HCT116 (cell line): ENCODE results near the gene DNAJC5G. TPM values are rescaled to one million over a fixed set of nuclear protein-coding genes. Genes with fewer than 3 reads are reported as not detected.

Source experiments
- ATAC-seq: fragments of 200-7000 bp; cut with Tn5 transposase; 2 replicates; pipeline ENCODE4 v1.9.1; 2020; ENCODE audit warnings: mild to moderate bottlenecking, moderate library complexity
- BruUV-seq: library from RNA; stranded (reverse); fragments of 400-500 nt; replicated peaks from 2 replicates; lab custom pipeline; 2021; lab: Mats Ljungman, UMichigan
- CTCF ChIA-PET: fragments of 300-600 bp; sonication (Branson Sonifier 250); formaldehyde crosslinking; loops from one replicate; lab custom pipeline; 2021; ENCODE audit warnings: antibody characterized with exemption; lab: Charles Lee
- POLR2A ChIA-PET: fragments of 300-600, 350-600 bp; sonication (Branson Sonifier 250); formaldehyde crosslinking; loops from one replicate; lab custom pipeline; 2021; ENCODE audit warnings: antibody characterized with exemption; lab: Charles Lee
- RAD21 ChIA-PET, 2 experiments: fragments of 300-600 bp; sonication (Branson Sonifier 250); formaldehyde crosslinking; loops; one replicate each; lab custom pipeline; 2023; ENCODE audit warnings: low total read pairs in 2 of 2; ENCODE audit not compliant: uncharacterized antibody in 2 of 2, unreplicated experiment in 2 of 2, low non-redundant PET in 1 of 2; lab: Charles Lee
- DNase-seq: peaks from one replicate; pipeline ENCODE4 v3.0.0-alpha.2; 2010; ENCODE audit warnings: low read depth, low spot score
- H2AFZ ChIP-seq: fragments of 200-600 bp; shearing (Covaris generic), sonication (generic); 2 replicates; pipeline ENCODE4 v1.6.1; 2017; ENCODE audit warnings: low read depth, mixed run types, mixed read lengths, antibody characterized with exemption, low read length; ENCODE audit not compliant: poor library complexity, severe bottlenecking
- H3K27ac ChIP-seq: 2 replicates; pipeline ENCODE4 v1.5.1; 2012; ENCODE audit warnings: low read depth, low read length
- H3K27me3 ChIP-seq: fragments of 200-600 bp; sonication (generic); 2 replicates; pipeline ENCODE4 v1.6.1; 2016; ENCODE audit warnings: mixed run types, low read length, mixed read lengths; ENCODE audit not compliant: insufficient read depth
- H3K36me3 ChIP-seq, 2 experiments: fragments of 200-500 bp in 1 of 2; fragments of 200-600 bp in 1 of 2; sonication (Bioruptor generic) in 1 of 2; sonication (generic) in 1 of 2; 2 replicates each; pipeline versions ENCODE4 v1.5.1 to v1.6.1; 2014 to 2016; ENCODE audit warnings: low read length in 2 of 2, inconsistent platforms in 1 of 2, mixed read lengths in 1 of 2, mixed run types in 1 of 2; ENCODE audit not compliant: insufficient read depth in 2 of 2, control insufficient read depth in 1 of 2
- H3K4me1 ChIP-seq, 2 experiments: fragments of 200-600 bp in 1 of 2; sonication (generic) in 1 of 2; 2 replicates each; pipeline versions ENCODE4 v1.5.1 to v1.6.1; 2012 to 2017; ENCODE audit warnings: low read length in 2 of 2, inconsistent platforms in 1 of 2, mild to moderate bottlenecking in 1 of 2, mixed read lengths in 1 of 2, mixed run types in 1 of 2, moderate library complexity in 1 of 2; ENCODE audit not compliant: insufficient read depth in 2 of 2, control insufficient read depth in 1 of 2
- H3K4me2 ChIP-seq: fragments of 200-600 bp; sonication (generic); 2 replicates; pipeline ENCODE4 v1.6.1; 2017; ENCODE audit warnings: mixed run types, low read length, mixed read lengths
- H3K4me3 ChIP-seq, 2 experiments: fragments of 200-600 bp in 1 of 2; sonication (generic) in 1 of 2; replicated peaks in 1 of 2; 2 replicates each; pipeline ENCODE4 v1.5.1; 2011 to 2016; ENCODE audit warnings: low read length in 2 of 2, control low read depth in 1 of 2, low read depth in 1 of 2, mild to moderate bottlenecking in 1 of 2, mixed read lengths in 1 of 2, mixed run types in 1 of 2
- H3K79me2 ChIP-seq: fragments of 200-600 bp; sonication (generic); 2 replicates; pipeline ENCODE4 v1.6.1; 2017; ENCODE audit warnings: mild to moderate bottlenecking, mixed run types, low read length, moderate library complexity, mixed read lengths; ENCODE audit not compliant: insufficient read depth
- H3K9ac ChIP-seq: fragments of 200-600 bp; sonication (generic); 2 replicates; pipeline ENCODE4 v1.6.1; 2016; ENCODE audit warnings: low read length, mixed read lengths
- H3K9me2 ChIP-seq: fragments of 200-600 bp; sonication (generic), shearing (Covaris generic); 2 replicates; pipeline ENCODE4 v1.6.1; 2017; ENCODE audit warnings: mixed run types, mild to moderate bottlenecking, moderate library complexity; ENCODE audit not compliant: insufficient read depth
- H3K9me3 ChIP-seq, 2 experiments: fragments of 200-500 bp in 1 of 2; fragments of 200-600 bp in 1 of 2; sonication (Bioruptor generic) in 1 of 2; sonication (generic) in 1 of 2; 2 replicates each; pipeline ENCODE4 v1.6.1; 2014 to 2017; ENCODE audit warnings: low read length in 2 of 2, mixed read lengths in 2 of 2, inconsistent platforms in 1 of 2, low read depth in 1 of 2, mild to moderate bottlenecking in 1 of 2, mixed run types in 1 of 2, moderate library complexity in 1 of 2; ENCODE audit not compliant: control insufficient read depth in 1 of 2, insufficient read depth in 1 of 2
- H4K20me1 ChIP-seq: fragments of 200-600 bp; sonication (generic), shearing (Covaris generic); 2 replicates; pipeline ENCODE4 v1.6.1; 2017; ENCODE audit warnings: mixed run types, mild to moderate bottlenecking, moderate library complexity; ENCODE audit not compliant: insufficient read depth
- ATF3 ChIP-seq: IDR thresholded peaks from 2 replicates; pipeline ENCODE4 v1.6.1; 2012
- CEBPB ChIP-seq: IDR thresholded peaks from 2 replicates; pipeline ENCODE4 v1.6.1; 2012; ENCODE audit warnings: low read depth
- EZH2 ChIP-seq: fragments of 200-600 bp; sonication (generic); IDR thresholded peaks from 2 replicates; pipeline ENCODE4 v1.6.1; 2017; ENCODE audit warnings: antibody characterized with exemption, mixed run types
- JUND ChIP-seq: IDR thresholded peaks from 2 replicates; pipeline ENCODE4 v1.6.1; 2012
- POLR2A ChIP-seq: IDR thresholded peaks from 2 replicates; pipeline ENCODE4 v1.7.0; 2011; ENCODE audit warnings: borderline replicate concordance; ENCODE audit not compliant: insufficient read depth, insufficient read length; ENCODE audit errors: extremely low read depth
- POLR2AphosphoS5 ChIP-seq: IDR thresholded peaks from 2 replicates; pipeline ENCODE4 v1.6.1; 2011; ENCODE audit warnings: mild to moderate bottlenecking, low read depth, low read length, moderate library complexity
- SIN3A ChIP-seq: IDR thresholded peaks from 2 replicates; pipeline ENCODE4 v1.6.1; 2012; ENCODE audit warnings: low read depth
- SRF ChIP-seq: IDR thresholded peaks from 2 replicates; pipeline ENCODE4 v1.6.1; 2012; ENCODE audit warnings: low read depth
- YY1 ChIP-seq: IDR thresholded peaks from 2 replicates; pipeline ENCODE4 v1.6.1; 2011; ENCODE audit warnings: low read length, low read depth, moderate library complexity, mild to moderate bottlenecking; ENCODE audit not compliant: insufficient replicate concordance; ENCODE audit errors: extremely low read depth
- ZFX ChIP-seq: fragments of 450-650 bp; IDR thresholded peaks from 2 replicates; pipeline ENCODE4 v1.6.1; 2017
- intact Hi-C: fragments of 100-400 bp; cut with micrococcal nuclease; formaldehyde crosslinking; loops from 2 replicates; pipeline ENCODE4 v1.10.0; 2022
- total RNA-seq: library from RNA; stranded (reverse); gene quantifications from one replicate; pipeline ENCODE4 v1.2.1, GENCODE V29; 2021; ENCODE audit not compliant: unreplicated experiment

The DNAJC5G gene
- total RNA-seq, 1 experiment from 2014 or later = 2.5 TPM

GRCh38 chr2:27261926-27262298, 13.3 kb upstream of the DNAJC5G start:
- POLR2A ChIA-PET = no interaction called here
- intact Hi-C loops = loop anchor here (5.0 kb wide), 1 partner anchor 60 kb away; the partner anchor contains the start of gene MPV17
- Histone ChIP-seq H3K4me2 (peak overlapping the region; percentile 99), H3K79me2 (peaks cover 13% of the 10 kb centered on the region; the same call in 1 of the 2 replicates), H4K20me1 (no peaks in the 10 kb centered on the region), H3K9me3 (no peaks in the 10 kb centered on the region), H3K36me3 (0 out of 4 replicates have a peak, but pooled peaks cover 0 to 2% of the 10 kb centered on the region in 2 experiments), H3K4me3 (peak overlapping the region; percentile 73 to 84), H3K4me1 (peaks cover 19 to 37% of the 10 kb centered on the region in 2 experiments), H3K27ac (peak overlapping the region; percentile 58; the same call in 1 of the 2 replicates), H3K9ac (peak overlapping the region; percentile 79), H2AFZ (no peak overlapping the region), H3K27me3 (peaks cover 13% of the 10 kb centered on the region; the same call in 1 of the 2 replicates), H3K9me2 (no peaks in the 10 kb centered on the region)
- RAD21 ChIA-PET = no interaction called here
- DNase-seq (no peak), ATAC-seq (no peak)
- CTCF ChIA-PET = interaction anchor here (1.5 to 1.6 kb wide), 2 partner anchors 30 to 41 kb away, joined by 4 to 6 read pairs; no protein-coding TSS in a partner anchor
- no TSS peak for BruUV-seq
- TF ChIP-seq EZH2 (no peak), CEBPB (no peak), SIN3A (no peak), ATF3 (no peak)

GRCh38 chr2:27262379-27263286, 12.6 kb upstream of the DNAJC5G start, which contains the start of gene SLC30A3:
Gene SLC30A3, minus strand, starts transcription at chr2:27263047. Its CDS starts 141 bp downstream, at chr2:27262906.
- ChIA-PET POLR2A (interaction anchor here (1.1 to 1.8 kb wide), 4 partner anchors 10 to 30 kb away, joined by 3 to 6 read pairs (median 4); no protein-coding TSS in a partner anchor), CTCF (interaction anchor here (1.0 to 1.6 kb wide), 3 partner anchors 18 to 40 kb away, joined by 3 to 6 read pairs (median 4); no protein-coding TSS in a partner anchor), RAD21 (interaction anchor here in 1 of 2 experiments (1.0 kb wide), 1 partner anchor 40 kb away, joined by 4 read pairs; no protein-coding TSS in a partner anchor)
- peak; percentile 81 for ATAC-seq
- TF ChIP-seq JUND (no peak), YY1 (peak; percentile 32), ZFX (peak; percentile 76), POLR2AphosphoS5 (peak; percentile 96), SRF (no peak), POLR2A (peak; percentile 72)
- H3K9me2 ChIP-seq = no peaks in the 10 kb centered on the region
- peak within 1 kb of the TSS; percentile 79 for H3K9ac ChIP-seq
- H3K4me2 ChIP-seq = peak within 1 kb of the TSS; percentile 99
- H3K27me3 ChIP-seq = peaks cover 13% of the 10 kb centered on the region; the same call in 1 of the 2 replicates
- no peaks in the 10 kb centered on the region for H3K9me3 ChIP-seq
- peak within 1 kb of the TSS; percentile 58; the same call in 1 of the 2 replicates for H3K27ac ChIP-seq
- intact Hi-C loops = loop anchor here (5.0 kb wide), 1 partner anchor 60 kb away; the partner anchor contains the start of gene MPV17
- peaks cover 13% of the 10 kb centered on the region; the same call in 1 of the 2 replicates for H3K79me2 ChIP-seq
- 0 out of 4 replicates have a peak, but pooled peaks cover 0 to 2% of the 10 kb centered on the region in 2 experiments for H3K36me3 ChIP-seq
- no peak within 1 kb of the TSS for H2AFZ ChIP-seq
- peaks cover 19 to 37% of the 10 kb centered on the region in 2 experiments for H3K4me1 ChIP-seq
- H4K20me1 ChIP-seq = no peaks in the 10 kb centered on the region
- peak; percentile 44 for DNase-seq
- peak within 1 kb of the TSS; percentile 73 to 84 for H3K4me3 ChIP-seq
- BruUV-seq = no TSS peak
